Endothelial cell of umbilical vein (primary cell): Measurements from ENCODE around the gene ABCA10.
A peak's percentile ranks its signal among the peaks of the same experiment; 100 is the strongest.

Experiments
- CTCF ChIP-seq, 2 donors: IDR thresholded peaks; 1 replicate in 1 of 2; 2 replicates in 1 of 2; pipeline ENCODE4 v1.5.1; 2011; ENCODE audit warnings: low read length in 2 of 2, mild to moderate bottlenecking in 2 of 2, moderate library complexity in 2 of 2, control low read depth in 1 of 2, inconsistent platforms in 1 of 2, low read depth in 1 of 2; ENCODE audit not compliant: insufficient read depth in 1 of 2; ENCODE audit errors: extremely low read depth in 1 of 2
- EZH2 ChIP-seq: IDR thresholded peaks from 2 replicates; pipeline ENCODE4 v1.6.1; 2012; ENCODE audit warnings: borderline replicate concordance, low read depth, mild to moderate bottlenecking, moderate library complexity, low read length, inconsistent platforms; ENCODE audit not compliant: severe bottlenecking
- GATA2 ChIP-seq: IDR thresholded peaks from 2 replicates; pipeline ENCODE4 v1.7.0; 2011; ENCODE audit warnings: low read depth, mild to moderate bottlenecking, moderate library complexity, mixed read lengths, low read length; ENCODE audit not compliant: insufficient read length, insufficient read depth
- JUN ChIP-seq: IDR thresholded peaks from 2 replicates; pipeline ENCODE4 v1.6.1; 2011; ENCODE audit warnings: borderline replicate concordance, low read depth; ENCODE audit not compliant: insufficient read length, insufficient read depth
- MYC ChIP-seq: IDR thresholded peaks from one replicate; pipeline ENCODE4 v1.6.1; 2011; ENCODE audit warnings: mild to moderate bottlenecking, low read depth, low read length
- POLR2A ChIP-seq: IDR thresholded peaks from 2 replicates; pipeline ENCODE4 v1.6.1; 2012; ENCODE audit warnings: low read depth, mild to moderate bottlenecking, control low read depth, low read length
- POLR2AphosphoS5 ChIP-seq: IDR thresholded peaks from 2 replicates; pipeline ENCODE4 v1.6.1; 2012; ENCODE audit warnings: low read depth, mild to moderate bottlenecking, control low read depth, low read length, moderate library complexity; ENCODE audit not compliant: insufficient read depth

- TF ChIP-seq JUN, result no peak
- peak; percentile 67 to 68 for TF ChIP-seq CTCF (IDR thresholded peaks at IDR 0.05; ENCODE audit: extremely low read depth in 1 of 2, insufficient read depth in 1 of 2, low read depth in 1 of 2, low read length in 2 of 2)
- TF ChIP-seq MYC, result no peak
- TF ChIP-seq POLR2AphosphoS5, result no peak
- no peak for TF ChIP-seq POLR2A
- TF ChIP-seq EZH2, result no peak
- TF ChIP-seq GATA2, result no peak
Measured at GRCh38 chr17:69235338-69236058, 6.9 kb upstream of the ABCA10 start.
